ENCODE measurements around the gene PTPN11.
"Not testable (repeated sequence)": the region's sequence is repeated elsewhere in the genome, so short reads cannot be mapped to it uniquely, and the experiment has no call there.

The PTPN11 gene

DNA sequence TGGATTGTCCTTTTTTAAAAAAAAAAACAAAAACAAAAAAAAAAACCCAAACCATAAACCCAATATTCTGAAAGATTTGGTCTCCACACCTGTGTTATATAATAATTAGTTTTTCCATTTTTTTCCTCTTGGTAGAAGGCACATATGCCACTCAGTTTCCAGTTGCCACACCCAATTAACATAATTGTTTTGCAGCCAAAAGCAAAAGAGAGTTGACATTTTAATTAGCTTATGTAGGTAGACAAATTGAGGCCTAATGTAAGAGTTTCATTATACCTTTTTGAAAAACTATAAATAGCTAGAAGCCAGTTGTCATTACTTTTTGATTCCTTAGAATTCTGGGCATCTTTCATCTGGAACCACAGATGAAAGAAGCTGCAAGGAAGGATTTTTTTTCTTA lies 21.0 kb downstream of the PTPN11 start:
- TF ChIP-seq, protein P1, sequence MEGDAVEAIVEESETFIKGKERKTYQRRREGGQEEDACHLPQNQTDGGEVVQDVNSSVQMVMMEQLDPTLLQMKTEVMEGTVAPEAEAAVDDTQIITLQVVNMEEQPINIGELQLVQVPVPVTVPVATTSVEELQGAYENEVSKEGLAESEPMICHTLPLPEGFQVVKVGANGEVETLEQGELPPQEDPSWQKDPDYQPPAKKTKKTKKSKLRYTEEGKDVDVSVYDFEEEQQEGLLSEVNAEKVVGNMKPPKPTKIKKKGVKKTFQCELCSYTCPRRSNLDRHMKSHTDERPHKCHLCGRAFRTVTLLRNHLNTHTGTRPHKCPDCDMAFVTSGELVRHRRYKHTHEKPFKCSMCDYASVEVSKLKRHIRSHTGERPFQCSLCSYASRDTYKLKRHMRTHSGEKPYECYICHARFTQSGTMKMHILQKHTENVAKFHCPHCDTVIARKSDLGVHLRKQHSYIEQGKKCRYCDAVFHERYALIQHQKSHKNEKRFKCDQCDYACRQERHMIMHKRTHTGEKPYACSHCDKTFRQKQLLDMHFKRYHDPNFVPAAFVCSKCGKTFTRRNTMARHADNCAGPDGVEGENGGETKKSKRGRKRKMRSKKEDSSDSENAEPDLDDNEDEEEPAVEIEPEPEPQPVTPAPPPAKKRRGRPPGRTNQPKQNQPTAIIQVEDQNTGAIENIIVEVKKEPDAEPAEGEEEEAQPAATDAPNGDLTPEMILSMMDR (IDR thresholded peaks at IDR 0.05): no peak
- Histone ChIP-seq H3K4me3 (no peak overlapping the region), H3K27ac (no peak overlapping the region)
- no peak for DNase-seq (ENCODE audit: low spot score)

DNA sequence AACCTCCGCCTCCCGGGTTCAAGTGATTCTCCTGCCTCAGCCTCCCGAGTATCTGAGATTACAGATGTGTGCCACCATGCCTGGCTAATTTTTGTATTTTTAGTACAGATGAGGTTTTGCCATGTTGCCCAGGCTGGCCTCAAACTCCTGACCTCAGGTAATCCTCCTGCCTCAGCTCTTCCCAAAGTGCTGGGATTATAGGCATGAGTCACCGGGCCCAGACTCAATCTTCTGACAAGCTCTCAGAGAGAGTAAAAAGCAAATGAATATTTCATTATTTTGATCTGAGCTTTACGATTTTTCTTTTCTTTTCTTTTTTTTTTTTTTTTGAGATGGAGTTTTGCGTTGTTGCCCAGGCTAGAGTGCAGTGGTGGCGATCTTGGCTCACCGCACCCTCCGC lies 21.9 kb downstream of the PTPN11 start:
- not testable (repeated sequence) for DNase-seq (ENCODE audit: low spot score); H3K4me3 ChIP-seq; H3K27ac ChIP-seq

DNA sequence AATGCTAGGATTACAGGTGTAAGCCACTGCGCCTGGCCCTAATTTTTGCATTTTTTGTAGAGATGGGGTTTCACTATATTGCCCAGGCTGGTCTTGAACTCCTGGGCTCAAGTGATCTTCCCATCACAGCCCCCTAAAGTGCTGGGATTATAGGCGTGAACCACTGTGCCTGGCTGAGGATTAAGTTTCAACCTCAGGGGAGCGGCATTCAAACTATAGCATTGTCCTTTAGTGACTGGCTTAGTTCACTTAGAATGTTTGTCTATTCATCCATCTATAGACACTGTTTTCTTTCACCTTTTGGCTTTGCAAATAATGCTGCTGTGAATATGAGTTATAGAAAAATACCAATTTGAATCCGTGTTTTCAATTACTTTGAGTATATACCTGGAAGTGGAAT lies 25.2 kb downstream of the PTPN11 start:
- DNase-seq (ENCODE audit: low spot score): no peak
- Histone ChIP-seq H3K4me3 (no peak overlapping the region), H3K27ac (no peak overlapping the region)
- TF ChIP-seq, protein P1 (IDR thresholded peaks at IDR 0.05): no peak

DNA sequence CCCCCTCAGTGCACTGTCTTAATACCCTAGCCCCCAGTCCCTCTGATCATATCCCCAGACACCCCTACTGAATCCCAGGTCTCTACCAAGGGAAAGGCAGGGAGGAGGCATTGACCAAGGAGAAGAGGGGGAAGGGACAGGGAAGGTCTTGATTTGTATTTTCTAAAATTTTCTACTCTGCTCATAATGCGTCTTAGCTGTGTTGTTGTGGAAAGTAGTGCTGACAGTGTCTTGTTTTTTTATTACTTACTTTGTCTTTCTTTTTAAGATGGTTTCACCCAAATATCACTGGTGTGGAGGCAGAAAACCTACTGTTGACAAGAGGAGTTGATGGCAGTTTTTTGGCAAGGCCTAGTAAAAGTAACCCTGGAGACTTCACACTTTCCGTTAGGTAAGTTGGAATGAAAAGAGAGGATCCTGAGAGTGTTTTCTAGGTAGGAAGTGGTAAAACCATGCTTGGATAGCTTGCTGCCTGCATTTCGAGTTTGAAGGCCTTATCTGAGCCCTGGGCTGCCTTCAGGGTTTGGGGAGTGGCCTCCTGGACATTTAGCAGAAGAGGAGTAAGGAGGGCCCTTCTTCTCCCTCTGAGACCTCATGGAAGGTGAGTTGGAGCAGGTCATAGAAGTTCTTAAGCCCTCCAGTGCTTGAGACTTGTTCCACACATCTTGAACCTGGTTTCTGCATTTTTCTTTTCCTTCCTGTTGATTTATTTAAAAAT lies 27.4 kb downstream of the PTPN11 start:
- Histone ChIP-seq H3K4me3 (no peak overlapping the region), H3K27ac (no peak overlapping the region)
- DNase-seq (ENCODE audit: low spot score): no peak
- TF ChIP-seq, protein P1 (IDR thresholded peaks at IDR 0.05): no peak

DNA sequence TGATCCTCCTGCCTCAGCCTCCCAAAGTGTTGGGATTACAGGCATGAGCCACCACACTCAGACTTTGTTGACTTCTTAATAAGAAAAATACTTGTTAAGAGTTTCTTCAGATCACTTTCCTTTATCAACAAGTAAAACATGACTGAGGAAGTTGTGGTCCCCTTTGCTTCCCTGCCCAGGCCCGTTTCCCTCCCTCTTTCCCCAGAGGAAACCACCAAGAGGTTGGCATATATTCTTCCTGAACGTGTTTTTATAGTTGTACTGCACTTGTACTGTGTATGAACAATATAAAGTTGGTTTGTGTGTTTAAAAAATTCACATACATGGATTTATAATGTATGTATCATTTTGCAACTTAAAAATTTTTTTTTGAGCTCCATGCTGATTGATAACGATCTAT lies 28.4 kb downstream of the PTPN11 start:
- Histone ChIP-seq H3K4me3 (no peak overlapping the region), H3K27ac (no peak overlapping the region)
- no peak for DNase-seq (ENCODE audit: low spot score)
- TF ChIP-seq, protein P1 (IDR thresholded peaks at IDR 0.05): no peak

DNA sequence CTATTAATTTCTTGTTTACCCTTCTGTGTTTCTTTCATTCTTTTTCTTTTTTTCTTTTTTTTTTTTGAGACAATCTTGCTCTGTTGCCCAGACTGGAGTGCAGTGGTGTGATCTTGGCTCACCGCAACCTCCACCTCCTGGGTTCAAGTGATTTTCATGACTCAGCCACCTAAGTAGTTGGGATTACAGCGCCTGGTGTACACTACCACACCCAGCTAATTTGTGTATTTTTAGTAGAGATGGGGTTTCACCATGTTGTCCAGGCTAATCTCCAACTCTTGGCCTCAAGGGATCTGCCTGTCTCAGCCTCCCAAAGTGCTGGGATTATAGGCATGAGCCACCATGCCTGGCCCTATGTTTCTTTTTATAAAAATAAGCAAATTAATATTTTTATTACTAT lies 29.4 kb downstream of the PTPN11 start:
- H3K27ac ChIP-seq; H3K4me3 ChIP-seq; DNase-seq (ENCODE audit: low spot score): not testable (repeated sequence)

DNA sequence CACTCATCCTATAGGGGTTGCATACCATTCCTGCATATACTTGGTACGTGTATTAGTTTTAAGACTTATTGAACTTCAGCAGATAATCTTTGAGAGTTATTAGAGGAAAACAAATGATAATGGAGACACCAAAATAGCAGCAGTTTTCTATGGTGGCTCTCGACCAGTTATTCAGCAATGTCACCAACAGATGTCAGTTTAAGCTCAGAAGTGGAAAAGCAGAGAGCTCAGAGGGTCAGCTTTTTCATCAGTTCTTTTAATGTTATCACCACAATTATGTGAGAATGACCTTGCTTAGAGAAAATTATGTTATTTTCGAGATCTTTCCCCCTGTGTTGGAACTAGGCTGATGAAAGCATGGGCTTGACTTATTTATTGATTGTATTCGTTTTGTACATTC lies 32.0 kb downstream of the PTPN11 start:
- no peak overlapping the region for H3K4me3 ChIP-seq
- H3K27ac ChIP-seq: no peak overlapping the region
- TF ChIP-seq, protein P1 (IDR thresholded peaks at IDR 0.05): no peak
- no peak for DNase-seq (ENCODE audit: low spot score)

DNA sequence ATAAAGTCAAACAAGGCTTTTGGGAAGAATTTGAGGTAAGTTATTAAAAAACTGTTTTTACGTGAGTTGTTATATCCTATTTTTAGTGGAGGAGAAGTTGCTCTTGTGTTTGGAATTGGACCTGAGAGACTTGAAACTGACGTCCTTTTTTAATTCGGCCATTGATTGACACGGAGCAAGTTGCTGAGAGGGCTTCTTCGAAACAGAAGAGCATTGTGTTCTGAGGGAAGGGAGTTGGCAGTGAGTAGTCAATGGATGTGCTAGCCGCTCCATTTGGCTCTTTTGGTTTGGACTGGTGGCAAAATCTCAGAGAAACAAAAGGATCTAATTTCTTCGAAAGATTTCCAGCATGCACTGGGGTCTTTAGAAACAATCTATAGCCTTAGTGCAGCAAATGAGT lies 37.3 kb downstream of the PTPN11 start:
- TF ChIP-seq, protein P1 (IDR thresholded peaks at IDR 0.05): no peak
- DNase-seq (ENCODE audit: low spot score): no peak
- H3K4me3 ChIP-seq: no peak overlapping the region
- H3K27ac ChIP-seq: no peak overlapping the region

DNA sequence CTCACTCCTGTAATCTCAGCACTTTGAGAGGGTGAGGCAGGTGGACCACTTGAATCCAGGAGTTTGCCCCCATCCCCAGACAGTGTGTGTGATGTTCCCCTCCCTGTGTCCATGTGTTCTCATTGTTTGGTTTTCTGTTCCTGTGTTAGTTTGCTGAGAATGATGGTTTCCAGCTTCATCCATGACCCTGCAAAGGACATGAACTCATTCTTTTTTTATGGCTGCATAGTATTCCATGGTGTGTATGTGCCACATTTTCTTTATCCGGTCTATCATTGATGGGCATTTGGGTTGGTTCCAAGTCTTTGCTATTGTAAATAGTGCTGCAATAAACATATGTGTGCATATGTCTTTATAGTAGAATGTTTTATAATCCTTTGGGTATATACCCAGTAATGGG lies 38.4 kb downstream of the PTPN11 start:
- H3K4me3 ChIP-seq; H3K27ac ChIP-seq; DNase-seq (ENCODE audit: low spot score): not testable (repeated sequence)

Measured in coronary artery (tissue), 2 donors.